ENCODE measurements around the gene XAF1. TPM values are rescaled to one million over a fixed set of nuclear protein-coding genes. Genes with fewer than 3 reads are reported as not detected.

Gene XAF1
- total RNA-seq (10 to 100 TPM; 12.8 to 59.8 (median 28.1) TPM), polyA plus RNA-seq (10 to 100 TPM; 12.4 to 94.8 TPM)
- long read RNA-seq, donor 1, partial matches to known transcripts, result 2 of 8 reads
- long read RNA-seq, donor 1, other reads (novel, unspliced or antisense), result 6 of 8 reads
- long read RNA-seq, donor 2, partial matches to known transcripts, result 1 of 9 reads
- long read RNA-seq, donor 2, other reads (novel, unspliced or antisense), result 7 of 9 reads
- long read RNA-seq, donor 3, transcript XAF1-202 (7 exons, 3,623 nt), result major isoform, 5 of 11 reads
- long read RNA-seq, donor 3, partial matches to known transcripts, result 1 of 11 reads
- long read RNA-seq, donor 3, other reads (novel, unspliced or antisense), result 4 of 11 reads

- peaks cover 16 to 66% (median 50%) of the 10 kb centered on the region in 9 donors for H3K4me1 ChIP-seq
- intact Hi-C loops (cut with DNase I), result loop anchor here in 6 of 10 donors (5.0 to 10.0 kb wide), 4 partner anchors 87 to 269 kb away; partner anchors contain the start of genes RNASEK (in 5 of the 6) and BCL6B (in 1 of the 6)
Measured at GRCh38 chr17:6755731-6756184, at the start of gene XAF1. Gene XAF1, plus strand, starts transcription at chr17:6756046. Its CDS starts 33 bp downstream, at chr17:6756079.

GRCh38 chr17:6706499-6706898, 49.3 kb upstream of the XAF1 start:
- peaks cover 0 to 67% (median 50%) of the 10 kb centered on the region in 7 donors for H3K27me3 ChIP-seq
- no peaks in the 10 kb centered on the region for H3K4me1 ChIP-seq
- H3K9me3 ChIP-seq, result no peaks in the 10 kb centered on the region
- no peak for DNase-seq
- no peaks in the 10 kb centered on the region for H3K36me3 ChIP-seq
- TF ChIP-seq CTCF (IDR thresholded peaks at IDR 0.05), result no peak
- H3K4me3 ChIP-seq, result no peak overlapping the region
- H3K27ac ChIP-seq, result no peak overlapping the region
- ATAC-seq, result no peak
- 87 to 89% methylated on average over 14 of the region's 14 CpGs for WGBS, 2 donors
- intact Hi-C loops (cut with DNase I), result no loop called here

More at GRCh38 chr17:6755731-6756184, at the start of gene XAF1:
- H3K27me3 ChIP-seq, result no peaks in the 10 kb centered on the region
- H3K4me3 ChIP-seq, result peak within 1 kb of the TSS; percentile 33 to 80 (median 70)
- peaks cover 0 to 32% (median 17%) of the 10 kb centered on the region in 9 donors for H3K36me3 ChIP-seq
- peak; percentile 32 to 73 for DNase-seq
- 13 to 30% methylated on average over 14 of the region's 14 CpGs for WGBS, 2 donors
- no peak for TF ChIP-seq CTCF (IDR thresholded peaks at IDR 0.05)
- peak; percentile 36 to 79 (median 57) for ATAC-seq
- H3K27ac ChIP-seq, result peak within 1 kb of the TSS; percentile 84 to 98 (median 94)
- no peaks in the 10 kb centered on the region for H3K9me3 ChIP-seq

GRCh38 chr17:6706996-6707395, 48.9 kb upstream of the XAF1 start:
- H3K9me3 ChIP-seq, result no peaks in the 10 kb centered on the region
- DNase-seq, result no peak
- H3K4me1 ChIP-seq, result no peaks in the 10 kb centered on the region
- peaks cover 0 to 72% (median 52%) of the 10 kb centered on the region in 7 donors for H3K27me3 ChIP-seq
- no peaks in the 10 kb centered on the region for H3K36me3 ChIP-seq
- ATAC-seq, result no peak
- intact Hi-C loops (cut with DNase I), result no loop called here
- WGBS, 2 donors, result 64 to 78% methylated on average over 7 to 8 of the region's 8 CpGs
- H3K27ac ChIP-seq, result no peak overlapping the region
- TF ChIP-seq CTCF (IDR thresholded peaks at IDR 0.05), result no peak
- no peak overlapping the region for H3K4me3 ChIP-seq

- Histone ChIP-seq H3K36me3 (no peaks in the 10 kb centered on the region), H3K9me3 (no peaks in the 10 kb centered on the region), H3K27ac (no peak overlapping the region), H3K27me3 (peaks cover 0 to 76% (median 53%) of the 10 kb centered on the region in 7 donors), H3K4me3 (no peak overlapping the region), H3K4me1 (peaks cover 0 to 14% (median 9%) of the 10 kb centered on the region in 9 donors)
- DNase-seq (no peak), ATAC-seq (no peak)
- intact Hi-C loops (cut with DNase I), result no loop called here
- 92 to 93% methylated on average over 12 of the region's 12 CpGs for WGBS, 2 donors
- TF ChIP-seq CTCF (IDR thresholded peaks at IDR 0.05), result no peak
Measured at GRCh38 chr17:6708357-6708961, 47.4 kb upstream of the XAF1 start.
